Activated naive CD4-positive, alpha-beta T cell treated with anti-CD3 and anti-CD28 coated beads, Interleukin-2, amount 50 U/mL, for 16 hours (primary cell): ENCODE data around the gene CHN2.
"Not testable (repeated sequence)": the region's sequence is repeated elsewhere in the genome, so short reads cannot be mapped to it uniquely, and the experiment has no call there.

Source experiments
- DNase-seq: peaks from one replicate; pipeline ENCODE4 v3.0.0-alpha.2; 2020

The CHN2 gene

GRCh38 chr7:29190349-29191045, 4.1 kb upstream of the CHN2 start:
- DNase-seq, result no peak

GRCh38 chr7:29192323-29192722, 2.3 kb upstream of the CHN2 start:
- no peak for DNase-seq

GRCh38 chr7:29192811-29193210, 1.8 kb upstream of the CHN2 start:
- DNase-seq, result no peak

- DNase-seq, result no peak
These were observed 1.0 kb upstream of the CHN2 start for GRCh38 chr7:29193316-29194205.

GRCh38 chr7:29194206-29194593, 375 bp upstream of the CHN2 start:
- no peak for DNase-seq

GRCh38 chr7:29196191-29196590, 1.6 kb downstream of the CHN2 start:
- DNase-seq, result no peak

- no peak for DNase-seq
These were observed 2.5 kb downstream of the CHN2 start for GRCh38 chr7:29196971-29197595.

- no peak for DNase-seq
These were observed 3.3 kb downstream of the CHN2 start for GRCh38 chr7:29197916-29198315.

- DNase-seq, result no peak
These were observed 5.2 kb downstream of the CHN2 start for GRCh38 chr7:29199776-29200175.

GRCh38 chr7:29202651-29203069, 8.1 kb downstream of the CHN2 start:
- no peak for DNase-seq

GRCh38 chr7:29204491-29205272, 10.1 kb downstream of the CHN2 start:
- no peak for DNase-seq

- DNase-seq, result no peak
These were observed 12.7 kb downstream of the CHN2 start for GRCh38 chr7:29207162-29207801.

- DNase-seq, result no peak
These were observed 14.1 kb downstream of the CHN2 start for GRCh38 chr7:29208410-29209250.

- DNase-seq, result no peak
These were observed 15.2 kb downstream of the CHN2 start for GRCh38 chr7:29209745-29210144.

- DNase-seq, result not testable (repeated sequence)
These were observed 18.2 kb downstream of the CHN2 start for GRCh38 chr7:29212736-29213135.

GRCh38 chr7:29214056-29214455, 19.5 kb downstream of the CHN2 start:
- no peak for DNase-seq

- DNase-seq, result no peak
These were observed 20.2 kb downstream of the CHN2 start for GRCh38 chr7:29214816-29215215.

- DNase-seq, result no peak
These were observed 21.6 kb downstream of the CHN2 start for GRCh38 chr7:29216128-29216527.

GRCh38 chr7:29217113-29217512, 22.5 kb downstream of the CHN2 start:
- no peak for DNase-seq

GRCh38 chr7:29224726-29225125, 30.2 kb downstream of the CHN2 start:
- DNase-seq, result no peak

GRCh38 chr7:29228289-29229011, 33.9 kb downstream of the CHN2 start:
- no peak for DNase-seq
